HG02973 (cell line): ENCODE data around the gene C3orf70.

Experiments used
- ATAC-seq: cut with Tn5 transposase; IDR thresholded peaks from one replicate; pipeline ENCODE4 v1.9.1; 2021; ENCODE audit warnings: moderate library complexity; ENCODE audit not compliant: unreplicated experiment

C3orf70 gene

GRCh38 chr3:185152410-185153170 lies at the start of gene C3orf70:
Gene C3orf70 (minus strand): TSS chr3:185153060. CDS start chr3:185152823, 237 bp downstream.
- ATAC-seq, result no peak

- no peak for ATAC-seq
Observed at GRCh38 chr3:185200639-185201038, 47.8 kb upstream of the C3orf70 start.

GRCh38 chr3:185199671-185200070 lies 46.8 kb upstream of the C3orf70 start:
- no peak for ATAC-seq

- no peak for ATAC-seq
Observed at GRCh38 chr3:185199206-185199605, 46.3 kb upstream of the C3orf70 start.

GRCh38 chr3:185197068-185197467 lies 44.2 kb upstream of the C3orf70 start:
- ATAC-seq, result no peak

- no peak for ATAC-seq
Observed at GRCh38 chr3:185195652-185196051, 42.8 kb upstream of the C3orf70 start.

GRCh38 chr3:185188816-185189215 lies 36.0 kb upstream of the C3orf70 start:
- no peak for ATAC-seq

GRCh38 chr3:185187391-185187790 lies 34.5 kb upstream of the C3orf70 start:
- no peak for ATAC-seq

- no peak for ATAC-seq
Observed at GRCh38 chr3:185176750-185177359, 24.0 kb upstream of the C3orf70 start.

- ATAC-seq, result no peak
Observed at GRCh38 chr3:185175370-185175987, 22.6 kb upstream of the C3orf70 start.

GRCh38 chr3:185172086-185173049 lies 19.5 kb upstream of the C3orf70 start:
- no peak for ATAC-seq

GRCh38 chr3:185164428-185165217 lies 11.8 kb upstream of the C3orf70 start:
- no peak for ATAC-seq

- no peak for ATAC-seq
Observed at GRCh38 chr3:185162634-185163033, 9.8 kb upstream of the C3orf70 start.

- no peak for ATAC-seq
Observed at GRCh38 chr3:185161761-185162160, 8.9 kb upstream of the C3orf70 start.

- ATAC-seq, result no peak
Observed at GRCh38 chr3:185157347-185157746, 4.5 kb upstream of the C3orf70 start.

GRCh38 chr3:185155678-185156077 lies 2.8 kb upstream of the C3orf70 start:
- ATAC-seq, result no peak

GRCh38 chr3:185153861-185154629 lies 1.2 kb upstream of the C3orf70 start:
- ATAC-seq, result no peak

- no peak for ATAC-seq
Observed at GRCh38 chr3:185153171-185153771, 411 bp upstream of the C3orf70 start.

- ATAC-seq, result no peak
Observed at GRCh38 chr3:185151964-185152409, 873 bp downstream of the C3orf70 start.
